Dermis blood vessel endothelial cell (primary cell): ENCODE data around the gene NAALADL2. TPM values are rescaled to one million over a fixed set of nuclear protein-coding genes. Genes with fewer than 3 reads are reported as not detected.

ENCODE experiments used
- DNase-seq: peaks from one replicate; pipeline ENCODE4 v3.0.0; 2010
- total RNA-seq: library from RNA; depleted of rRNA; stranded (reverse); fragments of >200 nt; gene quantifications from 2 replicates; pipeline ENCODE4 v1.2.3, GENCODE V29; 2014

Gene NAALADL2
- total RNA-seq, 1 donor from 2014 or later, result 1.4 TPM

DNA sequence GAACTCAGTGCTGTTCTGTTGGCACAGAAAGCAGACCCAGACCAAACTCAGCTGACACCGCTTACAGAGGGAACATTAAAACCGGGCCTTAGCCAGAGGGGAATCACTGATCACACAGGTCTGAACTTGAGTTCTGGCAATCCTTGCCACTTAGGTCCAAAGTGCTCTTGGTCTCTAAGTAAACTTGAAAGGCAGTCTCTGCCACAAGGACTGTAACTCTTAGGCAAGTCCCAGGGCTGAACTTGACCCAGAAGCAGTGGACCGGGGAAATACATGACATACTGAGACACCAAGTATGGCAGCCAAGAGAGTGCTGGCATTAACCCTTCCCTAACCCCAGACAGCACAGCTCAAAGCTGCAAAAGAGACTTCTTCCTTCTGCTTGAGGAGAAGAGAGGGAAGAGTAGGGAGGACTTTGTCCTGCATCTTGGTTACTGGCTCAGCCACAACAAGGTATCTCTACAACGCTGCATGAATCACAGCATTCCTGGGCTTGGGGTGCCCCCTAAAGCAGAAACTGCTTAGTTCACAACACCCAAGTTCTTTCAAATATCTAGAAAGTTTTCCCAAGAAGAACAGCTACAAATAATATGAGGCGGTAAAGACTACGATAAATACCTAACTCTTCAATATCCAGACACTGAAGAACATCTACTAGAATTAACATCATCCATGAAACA is 32.5 kb downstream of the NAALADL2 start:
- no peak for DNase-seq

DNA sequence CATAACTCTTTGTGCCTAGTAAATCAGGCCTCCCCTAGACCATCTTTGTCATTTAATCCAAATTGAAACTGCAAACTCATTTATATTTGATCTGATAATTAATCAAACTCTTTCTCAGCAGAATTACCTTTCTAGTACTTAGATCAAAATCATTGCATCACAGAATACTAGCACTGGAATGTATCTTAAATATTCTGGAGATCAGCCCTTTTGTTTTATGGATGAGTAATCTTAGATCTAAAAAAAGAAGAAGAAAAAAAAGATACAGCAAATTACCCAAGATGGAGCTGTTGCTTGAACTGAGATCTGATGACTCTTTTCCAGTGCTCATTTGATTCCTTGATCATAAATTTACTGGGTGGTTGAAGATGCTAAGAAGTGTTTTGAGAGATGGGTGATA is 47.9 kb downstream of the NAALADL2 start:
- no peak for DNase-seq

DNA sequence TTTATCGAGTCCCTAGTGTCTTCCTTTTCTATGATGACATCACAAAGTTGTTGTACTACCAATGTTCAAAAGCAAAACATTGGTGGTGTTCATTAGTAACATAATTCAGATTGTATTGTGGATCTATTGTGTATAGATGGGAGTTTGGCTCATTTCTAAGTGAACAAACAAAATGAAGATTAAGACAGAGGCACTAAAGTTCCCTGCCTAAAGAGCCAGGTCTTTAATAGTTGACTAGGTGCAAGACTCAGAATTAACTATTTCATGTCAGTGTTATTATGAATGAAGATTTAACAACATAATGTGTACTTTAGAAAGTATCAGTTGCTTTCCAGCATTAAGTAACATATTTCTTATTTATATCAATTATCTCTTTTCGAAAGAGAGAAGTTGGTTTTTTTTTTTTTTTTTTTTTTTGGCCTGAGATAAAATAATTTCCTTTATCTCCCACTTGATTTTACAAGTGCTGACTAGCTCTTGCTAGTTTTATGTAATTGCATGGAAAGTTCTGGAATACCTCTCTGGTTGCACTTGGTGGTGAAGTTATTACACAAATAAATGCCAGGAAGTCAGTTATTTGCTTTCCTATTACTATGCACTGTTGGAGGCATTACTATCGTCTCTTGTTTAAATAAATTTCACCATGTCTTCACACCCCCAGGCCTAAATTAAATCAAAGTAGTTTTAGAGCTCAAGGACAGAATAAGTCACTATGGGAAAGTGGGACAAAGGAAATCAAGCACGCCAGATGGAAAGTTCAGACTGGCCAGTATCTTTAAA is 48.7 kb downstream of the NAALADL2 start:
- DNase-seq, result no peak

DNA sequence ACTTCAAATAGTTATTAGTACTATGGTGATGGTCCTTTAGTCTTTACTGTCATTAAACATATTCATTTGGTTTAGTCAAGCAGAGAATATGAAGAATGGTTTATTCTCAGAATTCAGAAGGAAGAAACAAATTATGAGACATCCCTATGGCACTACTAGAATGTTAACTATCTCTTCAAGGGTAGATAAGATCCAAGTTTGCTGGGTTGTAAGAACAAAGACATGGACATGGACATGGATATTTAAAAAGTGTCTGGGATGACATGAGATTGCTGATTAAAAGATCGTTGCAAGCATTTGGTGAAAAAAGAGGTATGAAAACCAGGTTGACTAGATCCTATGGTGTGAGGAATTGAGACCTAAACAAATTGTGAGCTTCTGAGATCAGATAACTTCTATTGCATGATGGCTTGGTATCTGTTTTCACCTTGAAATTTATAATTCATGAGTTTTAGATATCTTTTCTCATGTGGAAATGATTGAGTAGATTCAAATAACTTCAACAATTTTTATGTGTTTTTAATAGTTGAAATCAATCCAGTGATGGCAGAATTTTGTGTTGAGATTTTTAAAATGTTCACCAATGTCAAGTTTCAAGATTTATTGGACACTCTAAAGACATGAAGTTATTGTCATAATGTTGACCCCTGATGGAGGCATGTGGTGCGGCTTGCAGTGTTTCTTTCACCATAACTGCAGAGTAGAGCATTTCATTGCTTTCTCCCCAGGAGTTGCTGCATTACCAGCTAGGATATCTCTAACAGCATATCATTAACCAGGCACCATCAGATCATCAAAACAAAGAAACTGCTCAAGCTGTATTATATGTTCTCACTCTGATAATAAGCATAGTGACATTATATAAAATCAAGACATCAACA is 72.6 kb downstream of the NAALADL2 start:
- DNase-seq, result no peak

GRCh38 chr3:174936590-174936989 is 77.5 kb downstream of the NAALADL2 start:
- DNase-seq, result no peak

DNA sequence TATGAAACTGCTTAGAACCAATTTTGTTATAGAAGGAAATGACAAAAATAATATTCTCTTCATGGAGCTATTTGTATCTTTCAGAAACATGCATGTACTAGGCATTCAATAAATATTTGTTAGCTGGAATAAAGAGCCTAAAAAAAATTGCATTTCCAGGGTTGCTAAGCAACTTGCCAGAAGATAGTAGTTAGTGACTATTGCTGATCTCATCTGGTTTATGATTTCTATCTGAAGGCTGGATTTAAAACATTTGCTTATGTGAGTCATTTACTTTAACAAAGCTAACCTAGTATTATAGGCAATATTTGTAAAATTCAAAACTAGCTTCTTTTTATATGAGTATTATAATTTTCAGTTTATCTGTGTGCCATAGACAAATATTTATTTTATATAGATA is 78.3 kb downstream of the NAALADL2 start:
- DNase-seq, result no peak

DNA sequence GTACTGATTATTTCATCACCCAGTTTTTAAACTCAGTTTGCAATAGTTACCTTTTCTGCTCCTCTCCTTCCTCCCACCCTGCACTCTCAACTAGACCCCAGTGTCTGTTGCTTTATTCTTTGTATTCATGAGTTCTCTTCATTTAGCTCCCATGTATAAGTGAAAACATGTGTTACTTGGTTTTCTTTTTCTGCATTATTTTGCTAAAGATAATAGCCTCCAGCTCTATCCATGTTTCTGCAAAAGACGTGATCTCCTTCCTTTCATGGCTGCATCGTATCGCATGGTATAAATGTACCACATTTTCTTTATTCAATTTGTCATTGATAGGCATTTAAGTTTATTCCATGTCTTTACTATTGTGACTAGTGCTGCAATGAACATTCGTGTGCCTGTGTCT is 79.0 kb downstream of the NAALADL2 start:
- no peak for DNase-seq

GRCh38 chr3:174940151-174940550 is 81.0 kb downstream of the NAALADL2 start:
- no peak for DNase-seq

- DNase-seq, result no peak
Measured at GRCh38 chr3:174945276-174945675, 86.1 kb downstream of the NAALADL2 start.

GRCh38 chr3:174945951-174946350 is 86.8 kb downstream of the NAALADL2 start:
- DNase-seq, result no peak

GRCh38 chr3:174949523-174949922 is 90.4 kb downstream of the NAALADL2 start:
- peak; percentile 71 for DNase-seq

DNA sequence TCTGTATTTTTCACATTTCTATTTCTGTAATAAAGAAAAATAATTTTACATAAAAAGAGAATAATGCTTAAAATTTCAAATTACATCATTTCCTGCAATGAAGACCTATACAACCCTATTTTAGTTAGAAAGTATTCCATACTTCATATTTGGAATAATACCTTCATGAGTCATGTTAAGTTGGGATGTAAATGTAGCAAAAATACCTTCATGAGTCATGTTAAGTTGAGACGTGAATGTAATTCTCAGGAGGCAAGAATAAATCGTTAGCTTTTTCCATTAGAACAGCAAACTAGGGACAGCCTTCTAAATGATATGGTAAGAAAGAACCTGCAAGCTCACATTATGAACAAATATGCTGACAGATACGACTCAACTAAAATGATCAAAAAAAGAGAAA is 91.9 kb downstream of the NAALADL2 start:
- DNase-seq, result peak; percentile 58

DNA sequence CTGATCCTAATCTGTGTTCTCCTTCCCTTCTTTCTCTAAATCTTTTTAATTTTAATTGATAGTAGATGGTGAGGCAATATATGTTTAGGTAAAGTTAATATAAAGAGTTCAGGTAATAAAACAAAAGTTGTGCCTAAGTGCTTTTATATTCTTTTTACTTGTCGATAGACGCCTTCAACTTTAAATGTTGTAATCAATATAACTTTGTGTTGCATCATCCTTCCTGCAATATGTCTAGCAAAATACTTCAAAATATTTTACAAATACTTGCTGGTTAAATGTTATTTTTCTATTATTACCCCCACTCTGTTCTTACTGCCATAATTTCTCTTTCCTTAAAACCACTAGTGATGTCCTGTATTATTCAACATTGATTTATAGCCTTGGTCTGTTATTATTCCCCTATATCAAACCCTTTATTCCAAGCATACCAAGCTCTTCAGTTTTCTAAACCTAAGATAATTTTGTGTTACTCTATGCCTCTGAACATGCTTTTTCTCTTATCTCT is 92.4 kb downstream of the NAALADL2 start:
- no peak for DNase-seq

GRCh38 chr3:174953068-174953467 is 93.9 kb downstream of the NAALADL2 start:
- no peak for DNase-seq

GRCh38 chr3:174955513-174956016 is 96.4 kb downstream of the NAALADL2 start:
- peak; percentile 8 for DNase-seq

DNA sequence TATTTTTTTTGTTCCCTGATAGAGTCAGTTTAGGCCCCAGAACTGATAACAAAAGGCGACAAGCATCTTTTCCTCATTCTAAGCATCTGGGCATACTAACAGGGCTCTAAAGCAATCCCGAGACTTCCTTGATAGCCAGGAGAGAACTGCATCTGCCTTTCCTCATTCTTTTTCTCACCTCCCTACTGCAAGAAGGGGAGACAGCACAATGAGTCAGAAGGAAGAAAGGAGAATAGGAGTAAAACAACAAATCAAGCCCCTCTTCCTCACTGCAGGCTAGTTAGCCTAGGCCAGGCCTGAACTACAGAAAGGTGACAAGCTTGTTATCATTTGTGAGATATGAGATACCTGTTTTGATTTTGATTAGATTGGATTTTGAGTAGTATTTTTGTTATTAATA is 97.9 kb downstream of the NAALADL2 start:
- DNase-seq, result no peak

DNA sequence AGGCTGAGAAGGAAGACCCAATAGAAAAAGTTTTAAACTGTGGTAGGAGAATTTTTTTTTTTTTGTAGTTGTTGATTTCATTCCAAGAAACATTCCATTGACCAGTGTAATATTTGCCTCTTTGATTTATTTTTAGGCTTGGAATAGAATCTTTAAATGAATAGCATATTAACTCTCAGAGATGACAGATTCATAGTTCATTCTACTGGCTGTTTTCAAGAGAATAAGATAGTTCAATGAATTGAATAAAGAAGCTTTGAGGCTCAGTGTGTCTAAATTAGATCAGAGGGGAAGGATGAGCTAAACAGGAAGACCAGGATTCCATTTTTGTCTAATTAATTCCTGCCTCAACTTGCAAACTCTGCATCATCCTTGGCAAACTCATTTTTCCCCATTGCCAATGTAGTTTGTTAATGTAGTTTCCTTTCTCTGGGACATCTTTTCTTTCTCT is 98.4 kb downstream of the NAALADL2 start:
- no peak for DNase-seq

- no peak for DNase-seq
Measured at GRCh38 chr3:174958671-174959328, 99.7 kb downstream of the NAALADL2 start.

GRCh38 chr3:174959556-174960065 is 100.5 kb downstream of the NAALADL2 start:
- DNase-seq, result no peak

DNA sequence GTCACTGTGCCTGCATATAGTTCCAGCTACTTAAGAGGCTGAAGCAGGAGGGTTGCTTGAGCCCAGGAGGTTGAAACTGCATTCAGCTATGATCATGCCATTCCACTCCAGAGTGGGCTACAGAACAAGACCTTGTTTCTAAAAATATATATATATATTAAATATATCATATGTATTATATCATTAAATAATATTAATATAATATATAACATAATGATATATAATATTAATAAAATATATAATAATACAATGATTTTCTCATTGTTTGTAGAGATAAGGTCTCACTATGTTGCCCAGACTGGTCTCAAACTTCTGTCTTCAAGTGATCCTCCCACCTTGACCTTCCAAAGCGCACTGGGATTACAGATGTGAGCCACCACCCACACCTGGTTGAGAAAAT is 101.8 kb downstream of the NAALADL2 start:
- DNase-seq, result no peak

- DNase-seq, result no peak
Measured at GRCh38 chr3:174973465-174973864, 114.3 kb downstream of the NAALADL2 start.

DNA sequence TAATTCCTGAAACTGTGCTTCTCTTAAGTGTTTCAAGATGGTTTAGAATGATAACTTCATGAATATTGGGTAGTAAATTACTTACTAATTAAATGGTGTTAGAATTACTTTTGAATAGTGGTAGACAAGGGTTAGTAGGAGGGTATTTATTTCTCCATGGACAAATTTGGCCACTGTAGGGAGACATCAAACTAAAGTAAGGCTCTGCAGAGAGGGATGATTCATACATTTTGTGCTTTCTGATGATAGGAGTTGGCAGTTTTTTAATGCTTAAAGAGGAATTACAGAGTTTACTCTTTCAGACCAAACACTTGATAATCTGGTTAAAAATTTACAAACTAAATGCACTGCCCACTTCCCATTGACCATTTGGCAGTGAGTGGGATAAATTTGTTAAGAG is 127.6 kb downstream of the NAALADL2 start:
- DNase-seq, result no peak
